ENCODE data around the gene OR9Q2.
"Not testable (repeated sequence)": the region's sequence is repeated elsewhere in the genome, so short reads cannot be mapped to it uniquely, and the experiment has no call there.

Gene OR9Q2, protein sequence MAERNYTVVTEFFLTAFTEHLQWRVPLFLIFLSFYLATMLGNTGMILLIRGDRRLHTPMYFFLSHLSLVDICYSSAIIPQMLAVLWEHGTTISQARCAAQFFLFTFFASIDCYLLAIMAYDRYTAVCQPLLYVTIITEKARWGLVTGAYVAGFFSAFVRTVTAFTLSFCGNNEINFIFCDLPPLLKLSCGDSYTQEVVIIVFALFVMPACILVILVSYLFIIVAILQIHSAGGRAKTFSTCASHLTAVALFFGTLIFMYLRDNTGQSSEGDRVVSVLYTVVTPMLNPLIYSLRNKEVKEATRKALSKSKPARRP

DNA sequence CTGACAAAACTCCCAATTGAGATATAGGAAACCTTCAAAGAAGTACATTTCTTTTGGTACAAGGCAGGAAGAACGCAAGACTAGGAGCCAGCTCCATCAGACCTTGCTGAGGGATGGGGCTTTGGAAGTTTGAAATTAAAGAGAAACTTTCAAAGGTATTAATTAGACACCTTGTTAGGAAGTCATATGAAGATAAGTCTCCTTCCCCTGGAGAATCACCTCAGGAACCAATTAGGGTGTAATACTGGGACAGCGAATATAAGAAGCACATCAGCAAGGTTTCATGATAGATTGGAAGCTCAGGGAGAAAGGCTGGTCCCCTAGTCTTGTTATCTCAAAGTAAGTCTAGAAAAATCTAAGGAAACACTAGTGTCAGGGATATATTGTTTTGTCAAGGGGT lies at the start of gene OR9Q2:
Gene OR9Q2, plus strand, starts transcription at position 301 of the 400 bp plus-strand sequence. CDS start 1,421 bp downstream, outside the sequence.
- Mint-ChIP-seq H3K9me3 (no peaks in the 10 kb centered on the region), H3K27me3 (peaks cover 12% of the 10 kb centered on the region), H3K27ac (no peak within 1 kb of the TSS), H3K4me1 (no peaks in the 10 kb centered on the region), H3K4me3 (no peak within 1 kb of the TSS), H3K36me3 (no peaks in the 10 kb centered on the region)
- no peak for ATAC-seq

DNA sequence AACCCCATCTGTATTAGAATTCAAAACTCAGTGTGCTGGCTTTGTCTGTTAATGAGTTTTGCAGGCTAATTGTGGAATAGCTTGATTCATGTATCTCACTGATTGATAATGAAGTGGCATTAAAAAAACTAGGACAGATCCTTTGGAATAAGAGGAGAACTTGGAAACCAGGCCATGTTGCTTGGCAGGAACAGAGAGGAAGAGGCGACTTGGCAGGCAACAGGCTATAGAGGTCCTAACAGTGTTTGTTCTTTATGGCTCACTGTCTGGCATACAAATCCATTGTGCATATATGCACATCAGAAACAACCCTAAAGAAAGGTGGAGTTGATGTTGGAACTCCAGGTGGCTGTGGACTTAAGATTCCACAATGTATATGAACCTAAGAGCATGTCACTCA lies 46.1 kb upstream of the OR9Q2 start:
- Mint-ChIP-seq H3K4me3 (no peak overlapping the region), H3K27me3 (peaks cover 9% of the 10 kb centered on the region), H3K27ac (no peak overlapping the region), H3K4me1 (no peaks in the 10 kb centered on the region), H3K36me3 (no peaks in the 10 kb centered on the region), H3K9me3 (no peaks in the 10 kb centered on the region)
- ATAC-seq, result no peak

DNA sequence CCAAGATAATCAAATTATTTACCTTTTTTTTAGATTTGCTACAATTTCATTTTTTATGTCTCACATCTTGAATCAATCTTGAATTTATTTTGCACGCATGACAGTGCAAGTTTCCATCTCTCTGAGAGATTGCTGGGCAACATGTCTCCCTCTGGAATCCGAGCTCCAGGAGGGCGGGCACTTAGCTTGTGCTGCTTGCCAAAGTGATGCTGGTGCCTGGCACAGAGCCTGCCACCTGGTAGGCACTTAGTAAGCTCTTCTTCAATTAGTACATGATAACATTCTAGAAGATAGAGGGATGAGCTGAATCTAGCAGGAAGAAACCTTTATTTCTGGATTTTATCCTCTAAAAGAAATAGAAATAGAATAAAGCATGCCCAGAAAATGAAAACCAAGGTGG lies 36.1 kb upstream of the OR9Q2 start:
- no peaks in the 10 kb centered on the region for H3K36me3 Mint-ChIP-seq
- H3K4me1 Mint-ChIP-seq, result no peaks in the 10 kb centered on the region
- H3K4me3 Mint-ChIP-seq, result no peak overlapping the region
- no peak overlapping the region for H3K27ac Mint-ChIP-seq
- H3K27me3 Mint-ChIP-seq, result peaks cover 37% of the 10 kb centered on the region
- ATAC-seq, result no peak
- no peaks in the 10 kb centered on the region for H3K9me3 Mint-ChIP-seq

DNA sequence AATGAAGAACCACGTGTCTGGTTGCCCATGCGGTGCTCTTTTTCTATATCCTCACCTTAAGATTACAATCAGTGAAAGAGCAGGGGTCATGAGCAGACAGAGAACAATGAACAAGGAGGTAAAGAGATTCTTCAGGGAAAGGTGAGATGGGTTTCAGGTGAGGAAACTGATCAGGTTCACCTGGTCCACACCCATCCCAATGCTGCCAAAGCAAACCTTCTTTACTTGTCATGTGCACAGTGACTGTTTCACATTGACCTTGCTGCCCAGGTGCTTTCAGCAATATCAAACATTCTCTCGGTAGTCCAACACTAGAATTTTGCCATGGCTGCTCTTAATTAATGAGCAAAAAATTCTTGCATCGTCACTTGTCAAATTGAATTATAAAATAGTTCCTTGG lies 24.5 kb upstream of the OR9Q2 start:
- H3K9me3 Mint-ChIP-seq, result peaks cover 4% of the 10 kb centered on the region
- no peaks in the 10 kb centered on the region for H3K36me3 Mint-ChIP-seq
- H3K4me1 Mint-ChIP-seq, result no peaks in the 10 kb centered on the region
- H3K4me3 Mint-ChIP-seq, result no peak overlapping the region
- peaks cover 4% of the 10 kb centered on the region for H3K27me3 Mint-ChIP-seq
- H3K27ac Mint-ChIP-seq, result no peak overlapping the region
- ATAC-seq, result no peak

DNA sequence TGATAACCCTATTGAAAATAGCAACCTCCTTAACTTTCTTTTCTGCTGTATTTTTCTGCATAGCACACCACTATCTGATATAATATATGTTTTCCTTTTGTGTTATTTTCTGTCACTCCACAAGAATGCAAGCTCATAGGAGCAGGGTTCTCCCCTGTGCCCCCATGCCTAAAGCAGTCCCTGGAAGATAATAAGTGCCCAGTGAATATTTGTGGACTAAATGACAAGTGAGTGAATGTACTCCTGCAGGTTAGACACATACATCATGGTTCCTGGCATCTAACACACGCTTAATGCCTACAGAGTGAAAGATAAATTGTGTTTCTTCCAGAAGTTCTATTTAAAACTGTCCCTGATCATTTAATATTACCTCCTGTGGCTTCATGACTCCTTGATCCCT lies 23.9 kb upstream of the OR9Q2 start:
- Mint-ChIP-seq H3K4me1 (no peaks in the 10 kb centered on the region), H3K27me3 (peaks cover 10% of the 10 kb centered on the region)

DNA sequence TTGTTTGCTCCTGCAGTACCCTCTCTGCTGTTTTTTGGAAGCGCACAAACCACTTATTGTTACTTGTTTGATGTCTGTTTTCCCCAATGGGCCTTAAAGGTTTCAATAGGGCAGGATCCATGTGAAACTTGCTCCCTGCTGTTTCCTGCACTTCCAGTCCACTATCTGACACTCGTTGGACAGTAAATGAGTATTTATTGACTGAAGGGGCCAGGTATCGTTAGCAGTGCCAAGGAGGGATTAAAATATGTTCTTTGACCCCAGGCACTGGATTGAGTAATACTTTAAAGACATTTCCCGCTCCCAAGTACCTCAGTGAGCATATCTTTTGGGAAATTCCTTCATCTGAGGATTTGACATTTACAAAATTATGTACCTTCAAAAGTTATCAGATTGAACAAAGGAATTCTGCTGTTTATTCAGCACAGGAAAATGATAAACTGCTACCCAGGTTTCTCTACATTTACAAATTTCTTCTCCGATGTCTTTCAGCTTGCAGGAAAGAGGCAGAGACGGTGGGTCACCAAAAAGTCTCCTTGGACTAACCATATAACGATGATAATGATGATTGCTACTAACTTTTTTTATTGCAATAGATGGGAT lies 23.3 kb upstream of the OR9Q2 start:
- Mint-ChIP-seq H3K4me3 (no peak overlapping the region), H3K27me3 (peaks cover 16% of the 10 kb centered on the region), H3K4me1 (no peaks in the 10 kb centered on the region), H3K27ac (no peak overlapping the region), H3K9me3 (peaks cover 4% of the 10 kb centered on the region), H3K36me3 (no peaks in the 10 kb centered on the region)
- ATAC-seq, result no peak

More for the DNA sequence above, 23.9 kb upstream of the OR9Q2 start:
- no peaks in the 10 kb centered on the region for H3K36me3 Mint-ChIP-seq
- H3K4me3 Mint-ChIP-seq, result no peak overlapping the region
- ATAC-seq, result no peak
- peaks cover 4% of the 10 kb centered on the region for H3K9me3 Mint-ChIP-seq
- H3K27ac Mint-ChIP-seq, result no peak overlapping the region

DNA sequence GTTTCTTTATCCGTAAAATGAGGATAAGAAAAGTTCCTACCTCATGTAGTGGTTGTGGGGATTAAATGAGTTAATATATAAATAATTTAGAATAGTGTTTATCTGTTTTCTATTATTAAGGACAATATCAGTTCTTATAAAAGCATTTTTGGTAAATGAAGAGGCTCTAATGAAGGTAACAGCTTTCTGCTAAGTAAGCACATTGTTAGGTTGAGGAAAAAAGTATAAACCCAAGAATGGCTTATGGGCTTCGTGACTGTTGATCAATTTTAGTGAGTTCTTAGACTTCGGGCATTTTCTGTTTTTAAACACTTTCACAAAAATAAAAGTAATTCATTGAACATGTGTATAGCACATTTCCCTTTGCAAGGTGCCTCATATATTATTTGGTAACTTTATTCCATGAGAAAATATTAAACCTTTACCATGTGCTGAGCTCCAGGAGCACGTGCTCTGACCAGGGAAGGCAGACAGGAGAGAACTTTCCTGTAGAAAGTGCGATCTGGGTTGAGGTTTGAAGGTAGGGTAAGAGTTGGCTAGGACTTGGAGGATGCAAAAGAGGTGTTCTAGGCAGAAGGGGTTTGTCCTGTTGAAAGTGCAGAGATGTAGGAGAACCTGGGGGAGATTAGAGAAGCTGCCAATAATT lies 11.3 kb upstream of the OR9Q2 start:
- Mint-ChIP-seq H3K27me3 (peaks cover 26% of the 10 kb centered on the region), H3K27ac (no peak overlapping the region), H3K4me3 (no peak overlapping the region), H3K36me3 (no peaks in the 10 kb centered on the region), H3K9me3 (no peaks in the 10 kb centered on the region), H3K4me1 (no peaks in the 10 kb centered on the region)
- ATAC-seq, result no peak

DNA sequence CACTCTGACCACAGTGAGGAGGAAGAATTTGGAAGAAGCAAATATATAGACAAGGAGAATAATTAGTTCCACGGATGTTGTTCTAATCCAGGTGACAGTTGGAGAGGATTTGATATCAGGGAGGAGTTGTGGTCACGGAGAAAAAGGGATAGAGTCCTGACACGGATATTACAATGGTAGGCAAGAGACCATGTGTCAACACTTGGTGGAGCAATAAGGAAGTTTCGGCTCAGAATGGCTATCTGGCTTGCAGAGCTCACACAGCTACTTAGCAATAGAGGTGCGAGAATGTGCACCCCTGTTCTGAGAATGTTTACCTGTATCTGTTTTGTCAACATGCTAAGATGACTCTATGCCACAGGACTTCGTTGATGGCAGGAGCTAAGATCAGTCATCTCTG lies 10.4 kb upstream of the OR9Q2 start:
- ATAC-seq, result no peak
- Mint-ChIP-seq H3K4me1 (no peaks in the 10 kb centered on the region), H3K27me3 (peaks cover 26% of the 10 kb centered on the region), H3K27ac (no peak overlapping the region), H3K4me3 (no peak overlapping the region), H3K9me3 (no peaks in the 10 kb centered on the region), H3K36me3 (no peaks in the 10 kb centered on the region)

DNA sequence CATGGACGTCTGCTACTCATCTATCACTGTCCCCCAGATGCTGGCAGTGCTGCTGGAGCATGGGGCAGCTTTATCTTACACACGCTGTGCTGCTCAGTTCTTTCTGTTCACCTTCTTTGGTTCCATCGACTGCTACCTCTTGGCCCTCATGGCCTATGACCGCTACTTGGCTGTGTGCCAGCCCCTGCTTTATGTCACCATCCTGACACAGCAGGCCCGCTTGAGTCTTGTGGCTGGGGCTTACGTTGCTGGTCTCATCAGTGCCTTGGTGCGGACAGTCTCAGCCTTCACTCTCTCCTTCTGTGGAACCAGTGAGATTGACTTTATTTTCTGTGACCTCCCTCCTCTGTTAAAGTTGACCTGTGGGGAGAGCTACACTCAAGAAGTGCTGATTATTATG lies 9.2 kb upstream of the OR9Q2 start:
- no peak for ATAC-seq
- H3K4me1 Mint-ChIP-seq, result no peaks in the 10 kb centered on the region
- H3K27me3 Mint-ChIP-seq, result peaks cover 26% of the 10 kb centered on the region
- no peaks in the 10 kb centered on the region for H3K9me3 Mint-ChIP-seq
- no peaks in the 10 kb centered on the region for H3K36me3 Mint-ChIP-seq
- no peak overlapping the region for H3K4me3 Mint-ChIP-seq
- no peak overlapping the region for H3K27ac Mint-ChIP-seq

DNA sequence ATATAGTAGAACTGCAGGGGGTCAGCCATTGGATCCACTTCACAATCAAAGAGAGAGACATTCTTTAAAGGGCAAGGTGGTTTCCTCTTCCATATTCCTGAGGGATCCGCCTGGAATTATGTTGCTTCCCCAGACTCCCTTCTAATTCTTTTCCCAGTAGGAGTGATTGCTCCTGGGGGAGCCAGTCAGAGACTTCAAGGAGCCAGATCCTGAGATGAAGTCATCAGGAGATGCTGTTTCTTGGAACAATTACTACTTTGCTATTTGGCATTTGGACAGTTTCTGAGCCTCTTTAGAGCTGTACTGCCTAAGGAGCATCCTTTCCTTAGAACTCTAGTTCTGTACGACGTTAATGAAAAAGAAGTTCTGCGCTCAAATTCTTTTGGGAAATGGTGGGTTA lies 1.9 kb upstream of the OR9Q2 start:
- Mint-ChIP-seq H3K36me3 (no peaks in the 10 kb centered on the region), H3K9me3 (no peaks in the 10 kb centered on the region), H3K27me3 (peaks cover 12% of the 10 kb centered on the region), H3K4me3 (no peak overlapping the region), H3K4me1 (no peaks in the 10 kb centered on the region), H3K27ac (no peak overlapping the region)
- no peak for ATAC-seq

DNA sequence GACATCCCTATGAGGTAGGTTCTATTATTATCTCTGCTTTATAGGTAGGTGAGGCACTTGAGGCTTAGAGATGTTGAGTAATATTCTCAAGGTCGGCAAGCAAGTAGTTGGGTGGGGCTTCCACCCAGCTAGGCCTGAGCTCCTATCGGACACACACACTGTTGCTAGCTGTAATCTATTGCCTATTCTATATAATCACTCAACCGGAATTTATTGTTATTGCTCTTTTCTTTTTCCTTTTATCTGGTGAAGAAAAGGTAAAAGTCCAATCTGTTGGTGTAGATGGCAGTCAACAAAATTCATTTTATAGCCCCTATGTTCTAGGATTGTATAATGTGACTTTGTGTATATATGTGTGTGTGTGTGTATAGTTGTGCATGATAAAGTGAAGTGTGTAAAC lies 3.4 kb downstream of the OR9Q2 start:
- Mint-ChIP-seq H3K27me3 (peaks cover 12% of the 10 kb centered on the region), H3K9me3 (peaks cover 3% of the 10 kb centered on the region), H3K27ac (no peak overlapping the region), H3K4me3 (no peak overlapping the region), H3K4me1 (no peaks in the 10 kb centered on the region), H3K36me3 (no peaks in the 10 kb centered on the region)
- ATAC-seq, result no peak

DNA sequence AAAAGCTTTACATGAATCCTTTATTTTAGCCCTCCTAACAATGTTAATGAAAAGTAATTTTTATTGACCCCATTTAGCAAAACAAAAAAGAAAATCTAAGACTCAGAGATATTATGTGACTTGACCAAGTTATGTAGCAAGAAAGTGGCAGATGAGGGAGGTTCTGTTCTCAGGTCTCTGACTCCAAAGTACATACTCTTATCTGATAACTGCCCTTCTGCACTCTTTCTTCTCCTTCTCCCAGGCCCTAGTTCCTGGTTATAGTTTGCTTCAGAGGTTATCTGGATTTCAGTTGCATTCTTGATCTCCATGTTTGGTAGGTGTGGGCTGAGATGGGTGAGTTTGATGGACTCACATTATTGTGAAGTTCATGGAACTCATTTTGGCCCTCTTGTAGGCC lies 4.5 kb downstream of the OR9Q2 start:
- Mint-ChIP-seq H3K9me3 (peaks cover 9% of the 10 kb centered on the region), H3K27me3 (peaks cover 12% of the 10 kb centered on the region), H3K4me3 (no peak overlapping the region), H3K27ac (no peak overlapping the region), H3K36me3 (no peaks in the 10 kb centered on the region), H3K4me1 (no peaks in the 10 kb centered on the region)
- no peak for ATAC-seq

DNA sequence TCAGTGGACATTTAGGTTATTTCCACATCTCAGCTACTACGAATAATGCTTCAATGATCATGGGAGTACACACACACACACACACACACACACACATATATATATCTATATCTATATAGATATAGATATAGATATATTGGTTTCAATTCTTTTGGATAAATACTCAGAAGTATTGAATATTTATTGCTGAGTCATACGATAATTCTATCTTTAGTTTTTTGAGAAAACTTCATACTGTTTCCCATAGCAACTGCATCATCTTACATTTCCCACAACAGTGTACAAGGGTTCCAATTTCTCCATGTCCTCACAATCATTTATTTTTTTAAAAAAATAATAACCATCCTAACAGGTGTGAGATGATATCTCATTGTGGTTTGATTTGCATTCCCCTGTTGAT lies 7.1 kb downstream of the OR9Q2 start:
- no peaks in the 10 kb centered on the region for H3K4me1 Mint-ChIP-seq
- peaks cover 8% of the 10 kb centered on the region for H3K27me3 Mint-ChIP-seq
- H3K4me3 Mint-ChIP-seq, result no peak overlapping the region
- peaks cover 13% of the 10 kb centered on the region for H3K9me3 Mint-ChIP-seq
- H3K36me3 Mint-ChIP-seq, result no peaks in the 10 kb centered on the region
- H3K27ac Mint-ChIP-seq, result no peak overlapping the region
- no peak for ATAC-seq

DNA sequence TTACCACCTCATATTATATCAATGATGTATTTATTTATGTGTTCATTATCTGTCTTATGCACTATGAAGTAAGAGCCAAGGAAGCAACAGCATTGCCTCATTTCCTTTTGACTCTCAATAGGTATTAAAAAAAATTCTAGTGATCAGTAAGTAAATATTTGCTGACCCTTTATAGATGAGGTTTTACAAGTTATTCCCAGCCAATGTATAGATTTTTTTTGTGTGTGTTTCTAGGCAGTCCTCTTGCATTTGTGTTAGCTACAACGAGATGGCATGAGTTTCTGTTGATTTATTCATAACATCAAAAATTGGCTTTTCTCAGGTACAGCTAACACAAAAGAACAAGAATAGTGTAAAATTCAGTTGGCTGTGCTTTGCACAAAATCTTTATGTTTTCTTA lies 10.4 kb downstream of the OR9Q2 start:
- no peaks in the 10 kb centered on the region for H3K36me3 Mint-ChIP-seq
- H3K4me1 Mint-ChIP-seq, result no peaks in the 10 kb centered on the region
- H3K27ac Mint-ChIP-seq, result no peak overlapping the region
- ATAC-seq, result no peak
- H3K9me3 Mint-ChIP-seq, result peaks cover 16% of the 10 kb centered on the region
- peaks cover 24% of the 10 kb centered on the region for H3K27me3 Mint-ChIP-seq
- no peak overlapping the region for H3K4me3 Mint-ChIP-seq

DNA sequence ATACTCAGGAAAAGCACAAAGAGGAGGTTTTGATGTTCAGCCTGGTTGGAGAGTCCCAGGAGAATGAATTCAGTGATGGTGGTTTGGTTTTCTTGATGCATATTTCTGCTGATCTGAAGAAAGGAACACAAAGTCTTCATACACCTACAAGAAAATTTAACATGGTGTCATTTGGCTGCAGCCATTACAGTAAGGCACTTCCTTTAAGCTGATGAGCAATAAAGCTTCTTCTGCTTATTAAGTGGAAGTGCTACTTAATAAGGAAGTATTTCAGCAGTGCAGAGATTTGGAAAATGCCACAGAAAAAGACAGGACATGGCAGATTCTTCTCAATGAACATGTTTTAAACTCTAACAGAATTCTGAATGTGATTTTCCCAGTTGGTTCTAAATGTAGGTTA lies 15.2 kb downstream of the OR9Q2 start, which contains the start of gene OR1S2:
Gene OR1S2, minus strand, starts transcription at position 101 of the 400 bp plus-strand sequence. Its CDS starts 0 bp downstream, at position 101.
- no peak within 1 kb of the TSS for H3K4me3 Mint-ChIP-seq
- no peak within 1 kb of the TSS for H3K27ac Mint-ChIP-seq
- peaks cover 5% of the 10 kb centered on the region for H3K9me3 Mint-ChIP-seq
- H3K27me3 Mint-ChIP-seq, result peaks cover 30% of the 10 kb centered on the region
- no peaks in the 10 kb centered on the region for H3K36me3 Mint-ChIP-seq
- no peak for ATAC-seq
- H3K4me1 Mint-ChIP-seq, result no peaks in the 10 kb centered on the region

DNA sequence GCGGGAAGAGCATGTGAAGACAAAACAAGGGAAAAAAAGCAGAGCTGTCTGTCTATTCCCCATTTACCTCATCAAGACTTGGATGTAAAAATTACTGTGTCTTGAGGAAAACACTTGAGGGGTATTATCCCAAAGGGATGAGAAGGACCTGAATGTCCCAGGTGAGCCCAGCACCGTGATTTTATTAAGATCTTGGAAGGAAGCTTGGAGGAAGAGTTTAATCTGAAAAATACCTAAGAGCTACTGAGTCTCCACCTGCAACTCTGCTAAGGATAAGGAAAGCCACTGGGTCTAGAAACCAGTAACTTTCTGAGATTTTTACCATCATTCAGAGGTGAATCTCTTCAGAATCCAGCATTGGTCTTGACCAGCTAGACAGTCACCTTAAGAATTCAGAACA lies 23.6 kb downstream of the OR9Q2 start, which contains the start of gene OR1S1:
Gene OR1S1, plus strand, starts transcription at position 301 of the 400 bp plus-strand sequence.
- H3K27ac Mint-ChIP-seq, H3K4me1 Mint-ChIP-seq, H3K4me3 Mint-ChIP-seq, H3K9me3 Mint-ChIP-seq, H3K36me3 Mint-ChIP-seq, ATAC-seq: not testable (repeated sequence)
- peaks cover 13% of the 10 kb centered on the region for H3K27me3 Mint-ChIP-seq
